NOMO-1 (cell line): ENCODE data around the gene MAF.

Source experiments
- DNase-seq, 2 experiments: peaks; one replicate each; lab custom pipeline; 2025; ENCODE audit not compliant: unreplicated experiment in 2 of 2; lab: John Stamatoyannopoulos, UW

MAF gene

DNA sequence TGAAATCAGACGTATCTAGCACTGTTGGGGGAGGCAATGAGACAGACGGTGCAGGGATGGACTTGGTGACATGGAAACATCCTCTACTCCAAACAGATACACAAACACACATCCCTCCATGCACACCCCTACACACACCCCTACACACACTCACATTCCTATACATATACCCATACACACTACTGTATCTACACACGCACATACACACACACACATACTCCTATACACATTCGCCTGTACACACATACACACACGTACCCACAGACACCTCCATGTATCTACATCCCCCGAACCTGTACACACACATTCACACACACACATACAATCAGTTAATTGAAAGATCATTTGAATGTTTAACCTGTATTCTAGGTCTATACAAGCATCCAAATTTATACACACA is 53.5 kb downstream of the MAF start:
- DNase-seq: no peak
